Activated T-cell treated with anti-CD3 and anti-CD28 coated beads for 1 hour (primary cell): ENCODE results near the gene TBC1D1.
"Not testable (repeated sequence)": the region's sequence is repeated elsewhere in the genome, so short reads cannot be mapped to it uniquely, and the experiment has no call there.

Source experiments
- DNase-seq: peaks from one replicate; pipeline ENCODE4 v3.0.0-alpha.2; 2020; ENCODE audit warnings: low read depth

TBC1D1 gene

DNA sequence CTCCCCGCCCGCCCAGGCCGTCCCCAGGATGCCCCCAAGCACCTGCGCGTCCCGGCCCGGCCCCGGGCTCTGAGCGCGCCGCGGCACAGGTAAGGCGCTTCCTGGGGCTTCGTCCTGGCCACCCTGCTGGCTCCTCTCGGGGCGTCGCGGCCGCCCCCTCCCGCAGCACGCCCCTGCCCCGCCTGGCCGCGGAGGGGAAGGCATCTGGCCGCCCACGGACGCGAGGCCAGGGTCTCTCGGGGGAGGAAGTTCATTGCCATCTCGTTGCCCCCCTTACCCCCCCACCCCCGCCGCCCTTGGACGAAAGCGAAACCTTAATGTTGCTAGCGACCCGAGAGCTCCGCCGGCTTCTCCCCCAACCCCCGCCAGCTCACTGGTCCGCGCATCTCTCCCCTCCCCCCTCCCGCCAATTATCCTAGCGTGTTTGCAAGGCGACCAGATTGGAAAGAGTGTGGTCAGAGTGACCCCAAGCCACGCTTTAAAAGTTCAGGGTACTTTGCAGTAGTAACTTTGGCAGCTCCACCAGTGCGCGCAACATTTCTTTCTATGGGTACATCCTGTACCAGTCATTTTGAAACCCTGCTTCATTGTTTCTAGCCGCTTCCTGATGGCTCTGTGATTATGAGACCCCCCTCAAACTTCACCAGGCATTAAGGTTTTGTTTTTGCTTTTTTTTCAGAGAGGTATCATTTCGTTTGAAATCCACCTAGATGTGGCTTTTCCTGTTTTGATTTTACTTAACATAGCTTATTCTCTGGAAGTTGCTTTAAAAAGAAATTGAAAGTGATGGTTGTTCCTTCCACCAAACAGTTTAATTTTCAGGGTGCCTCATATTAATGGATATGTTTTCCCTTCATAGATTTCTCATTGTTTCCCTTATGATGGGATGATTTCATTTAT lies 626 bp downstream of the TBC1D1 start:
- DNase-seq, result peak; percentile 40

DNA sequence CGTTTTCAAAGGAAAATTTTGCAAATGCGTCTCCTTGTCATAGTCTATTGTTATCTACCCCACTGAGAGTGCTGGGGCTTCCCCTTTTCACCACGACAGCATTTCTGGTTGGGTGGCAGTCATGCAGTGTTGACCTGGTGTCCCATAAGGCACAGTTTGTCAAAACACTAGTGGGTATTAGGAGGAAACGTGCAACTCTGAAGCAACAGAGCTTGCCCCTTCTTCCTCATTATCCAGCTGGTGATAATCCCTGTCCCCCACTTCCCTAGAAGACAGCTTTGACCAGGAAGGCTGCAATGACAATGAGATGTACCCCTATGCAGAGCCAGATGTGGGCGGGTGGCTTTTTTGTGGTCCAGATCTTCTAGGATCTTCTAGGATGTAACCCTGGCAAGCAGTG lies 1.8 kb downstream of the TBC1D1 start:
- peak; percentile 13 for DNase-seq

DNA sequence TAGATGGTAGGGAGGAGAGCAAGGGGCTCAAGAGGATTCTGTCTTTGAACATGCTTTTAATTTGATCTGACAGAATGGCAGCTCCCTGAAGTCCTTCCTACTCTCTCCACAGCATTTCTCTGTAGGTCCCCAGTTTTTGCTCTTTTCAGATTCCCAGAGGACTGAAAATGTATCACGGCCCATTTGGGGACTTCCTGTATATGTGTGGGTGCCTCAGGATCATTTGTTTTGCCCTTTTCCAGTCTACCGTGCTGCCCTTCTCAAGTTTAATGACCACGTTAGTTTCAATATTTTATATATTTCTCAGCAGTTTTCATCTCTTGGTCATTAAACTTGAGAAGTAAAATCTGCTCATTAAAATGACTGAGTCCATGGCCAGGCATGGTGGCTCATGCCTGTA lies 2.3 kb downstream of the TBC1D1 start:
- no peak for DNase-seq

DNA sequence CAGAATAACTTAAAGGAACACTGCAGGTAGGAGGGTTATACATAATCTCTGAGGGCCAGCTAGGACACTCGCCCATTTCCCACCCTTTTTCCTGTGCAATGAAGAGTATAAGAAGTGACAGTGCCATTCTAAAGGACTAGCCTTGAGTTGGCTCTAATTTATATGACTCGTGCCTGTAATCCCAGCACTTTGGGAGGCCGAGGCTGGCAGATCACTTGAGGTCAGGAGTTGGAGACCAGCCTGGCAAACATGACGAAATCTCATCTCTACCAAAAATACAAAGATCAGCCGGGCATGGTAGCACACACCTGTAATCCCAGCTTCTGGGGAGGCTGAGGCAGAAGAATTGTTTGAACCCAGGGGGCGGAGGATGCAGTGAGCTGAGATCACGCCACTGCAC lies 4.4 kb downstream of the TBC1D1 start:
- DNase-seq, result no peak

DNA sequence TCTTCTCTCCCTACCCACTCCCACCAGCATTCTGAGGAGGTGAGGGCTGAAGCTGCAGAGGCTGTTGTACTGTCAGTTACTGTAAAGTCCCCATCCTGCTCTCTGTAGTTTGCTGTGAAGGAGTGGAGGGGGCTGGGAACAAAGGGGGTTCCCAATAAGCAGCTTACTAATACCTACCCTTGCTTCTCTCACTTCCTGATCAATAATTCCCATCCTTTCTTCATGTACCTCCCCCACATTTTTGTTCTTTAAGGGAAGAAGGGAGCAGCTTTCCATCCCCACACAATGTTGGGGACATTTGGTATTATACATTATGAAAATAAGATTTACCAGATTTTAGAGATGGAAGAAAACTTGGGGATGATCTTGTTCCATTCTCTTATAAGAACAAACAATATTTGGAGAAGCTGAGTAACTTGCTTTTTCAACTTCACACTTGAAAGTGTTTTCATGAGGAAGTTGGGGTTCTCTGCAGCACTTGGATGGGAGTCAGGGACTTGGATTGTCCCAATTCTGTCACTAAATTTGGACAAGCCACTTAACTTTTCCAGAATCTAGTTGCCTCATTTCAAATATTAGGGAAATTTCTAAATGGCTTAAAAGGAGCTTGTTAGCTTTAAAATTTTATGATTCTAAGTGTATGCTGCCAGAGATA lies 5.4 kb downstream of the TBC1D1 start:
- DNase-seq, result no peak

DNA sequence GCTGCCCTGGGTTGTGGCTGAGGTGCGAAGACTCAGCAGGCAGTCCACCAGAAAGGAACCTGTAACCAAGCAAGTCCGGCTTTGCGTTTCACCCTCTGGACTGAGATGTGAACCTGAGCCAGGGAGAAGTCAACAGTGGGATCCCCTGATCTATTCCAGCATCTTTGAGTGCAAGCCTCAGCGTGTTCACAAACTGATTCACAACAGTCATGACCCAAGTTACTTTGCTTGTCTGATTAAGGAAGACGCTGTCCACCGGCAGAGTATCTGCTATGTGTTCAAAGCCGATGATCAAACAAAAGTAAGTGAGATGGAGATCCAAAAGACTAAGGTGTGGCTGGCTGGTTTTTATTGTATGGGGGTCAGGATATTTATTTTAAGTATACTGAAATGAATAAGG lies 11.3 kb downstream of the TBC1D1 start:
- no peak for DNase-seq

DNA sequence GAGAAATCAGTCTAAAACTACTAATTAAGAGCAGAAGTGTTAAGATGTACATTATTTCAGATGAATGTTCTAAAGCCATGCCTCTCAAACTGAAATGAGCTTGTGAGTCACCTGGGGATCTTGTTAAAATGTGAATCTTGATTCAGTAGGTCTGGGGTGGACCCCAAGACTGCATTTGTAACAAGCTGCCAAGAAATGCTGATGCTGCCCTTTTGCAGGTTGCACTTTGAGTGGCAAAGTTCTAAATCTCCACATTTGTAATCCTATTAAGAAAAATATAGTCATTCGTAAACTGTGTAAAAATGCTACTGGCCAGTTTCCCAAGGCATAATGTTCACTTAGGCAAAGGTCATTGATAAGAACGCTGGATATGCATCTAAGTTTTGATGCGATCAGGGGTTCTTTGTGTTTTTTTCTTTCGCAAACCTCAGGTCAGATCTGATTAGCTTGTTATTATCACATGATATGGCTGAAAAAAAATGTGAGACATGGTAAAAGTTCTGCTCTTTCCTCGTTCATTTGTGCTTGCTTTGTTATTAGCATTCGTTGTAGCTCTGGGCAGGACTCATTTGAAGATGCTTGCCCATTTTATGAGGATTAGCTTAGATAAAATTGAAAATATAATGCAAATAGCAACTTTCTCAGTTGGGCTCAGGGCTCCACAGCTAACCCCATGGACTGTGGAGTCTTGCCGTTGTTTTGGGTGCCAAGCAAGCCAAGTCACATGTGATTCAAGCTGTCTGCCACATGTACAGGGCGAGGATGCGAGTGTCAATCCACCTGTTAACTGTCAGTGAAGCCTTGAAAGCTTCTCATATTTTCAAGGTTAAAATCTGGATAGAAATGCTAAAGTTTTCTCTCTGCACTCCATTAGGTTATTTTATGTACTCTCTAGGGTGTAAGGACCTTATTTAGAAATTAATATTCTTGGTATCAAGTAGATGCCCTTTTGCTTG lies 12.1 kb downstream of the TBC1D1 start:
- no peak for DNase-seq

DNA sequence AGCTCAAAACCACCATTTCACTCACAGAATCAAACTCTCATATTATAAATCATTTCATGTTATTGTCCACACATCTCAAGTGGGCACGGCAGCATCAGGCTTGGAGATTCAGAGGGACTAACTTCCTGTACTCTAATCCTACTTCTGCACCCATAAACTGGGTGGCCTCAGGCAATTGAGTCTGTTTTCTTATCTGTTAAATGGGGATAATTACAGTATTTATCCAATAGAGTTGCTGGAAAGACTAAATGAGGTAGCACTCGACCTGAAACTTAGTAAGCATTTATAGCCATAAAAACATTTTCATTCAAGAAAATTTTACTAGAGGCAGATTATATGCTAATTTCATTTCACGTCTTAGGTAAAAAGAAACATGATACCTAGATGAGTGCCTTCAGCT lies 13.0 kb downstream of the TBC1D1 start:
- DNase-seq, result no peak

DNA sequence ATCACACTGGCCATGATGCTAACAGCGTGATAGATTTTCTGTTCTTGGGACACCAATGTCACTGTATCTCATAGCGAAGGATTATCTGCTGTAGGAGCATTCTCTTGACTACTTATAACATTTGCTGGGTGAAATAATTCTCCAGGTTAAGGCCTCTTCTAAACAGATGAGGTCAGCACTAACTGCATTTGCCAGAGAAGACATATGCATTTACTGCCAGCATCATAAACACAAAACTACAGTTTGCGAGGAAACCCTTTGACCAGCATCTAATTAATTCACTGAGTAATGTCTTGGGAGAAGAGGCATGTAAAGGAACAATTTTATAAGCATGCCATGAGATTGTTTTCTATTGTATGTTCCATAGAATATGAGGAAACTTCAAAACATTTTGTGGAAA lies 13.9 kb downstream of the TBC1D1 start:
- DNase-seq, result no peak

DNA sequence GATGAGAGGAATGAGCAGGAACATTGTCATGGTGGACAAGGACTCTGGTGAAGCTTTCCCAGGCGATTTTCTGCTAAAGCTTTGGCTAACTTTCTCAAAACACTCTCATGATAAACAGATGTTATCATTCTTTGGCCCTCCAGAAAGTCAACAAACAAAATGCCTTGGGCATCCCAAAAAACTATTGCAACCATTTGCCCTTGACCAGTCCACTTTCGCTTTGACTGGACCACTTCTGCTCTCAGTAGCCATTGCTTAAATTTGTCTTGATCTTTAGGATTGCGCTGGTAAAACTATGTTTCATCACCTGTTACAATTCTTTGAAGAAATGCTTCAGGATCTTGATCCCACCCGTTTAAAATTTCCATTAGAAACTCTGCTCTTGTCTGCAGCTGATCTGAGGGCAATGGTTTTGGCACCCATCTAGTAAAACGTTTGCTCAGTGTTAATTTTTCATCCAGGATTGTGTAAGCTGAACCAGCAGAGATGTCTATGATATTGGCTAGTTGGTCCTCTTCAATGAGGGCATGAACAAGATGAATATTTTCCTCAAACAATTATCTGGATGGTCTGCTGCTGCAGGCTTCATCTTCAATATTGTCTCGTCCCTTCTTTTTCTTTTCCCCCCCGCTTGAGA lies 14.8 kb downstream of the TBC1D1 start:
- no peak for DNase-seq

DNA sequence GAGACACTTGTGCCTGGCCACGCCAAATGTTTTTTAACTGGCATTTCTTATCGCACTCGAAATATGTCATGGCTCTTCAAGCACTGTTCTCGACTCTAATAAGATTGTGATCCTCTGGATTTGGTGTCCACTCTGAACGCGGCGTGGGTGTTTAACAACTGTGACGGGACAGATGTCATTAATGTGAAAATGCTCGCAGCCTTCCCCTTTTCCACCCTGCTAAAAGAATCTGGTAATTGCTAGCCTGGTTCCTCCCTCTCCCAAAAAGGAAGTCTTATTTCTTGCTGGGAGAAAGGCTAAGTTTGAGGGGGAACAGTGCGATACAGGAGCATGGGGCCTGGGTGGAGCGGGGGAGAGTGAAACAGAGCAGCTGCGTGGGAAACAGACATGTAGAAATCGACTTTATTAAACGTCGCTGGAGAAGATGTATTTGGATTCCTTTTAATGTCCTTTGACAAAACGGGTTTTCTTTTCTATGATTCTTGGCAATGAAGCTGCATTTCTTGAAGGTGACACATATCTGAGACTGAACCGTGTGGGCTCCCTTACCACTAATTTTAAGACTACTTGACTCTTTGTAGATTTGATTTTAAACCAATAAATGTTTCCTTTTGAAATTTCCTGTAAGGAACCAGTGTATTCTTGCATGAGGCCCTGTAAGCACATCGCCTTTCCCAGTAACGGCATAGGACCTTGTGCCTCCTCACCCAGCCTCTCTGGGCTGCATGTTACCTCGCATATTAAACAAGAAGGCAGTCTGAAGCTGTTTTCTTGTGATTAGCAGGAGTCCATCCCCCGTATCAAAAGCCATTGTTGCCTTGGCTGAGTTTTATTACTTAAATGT lies 17.8 kb downstream of the TBC1D1 start:
- no peak for DNase-seq

DNA sequence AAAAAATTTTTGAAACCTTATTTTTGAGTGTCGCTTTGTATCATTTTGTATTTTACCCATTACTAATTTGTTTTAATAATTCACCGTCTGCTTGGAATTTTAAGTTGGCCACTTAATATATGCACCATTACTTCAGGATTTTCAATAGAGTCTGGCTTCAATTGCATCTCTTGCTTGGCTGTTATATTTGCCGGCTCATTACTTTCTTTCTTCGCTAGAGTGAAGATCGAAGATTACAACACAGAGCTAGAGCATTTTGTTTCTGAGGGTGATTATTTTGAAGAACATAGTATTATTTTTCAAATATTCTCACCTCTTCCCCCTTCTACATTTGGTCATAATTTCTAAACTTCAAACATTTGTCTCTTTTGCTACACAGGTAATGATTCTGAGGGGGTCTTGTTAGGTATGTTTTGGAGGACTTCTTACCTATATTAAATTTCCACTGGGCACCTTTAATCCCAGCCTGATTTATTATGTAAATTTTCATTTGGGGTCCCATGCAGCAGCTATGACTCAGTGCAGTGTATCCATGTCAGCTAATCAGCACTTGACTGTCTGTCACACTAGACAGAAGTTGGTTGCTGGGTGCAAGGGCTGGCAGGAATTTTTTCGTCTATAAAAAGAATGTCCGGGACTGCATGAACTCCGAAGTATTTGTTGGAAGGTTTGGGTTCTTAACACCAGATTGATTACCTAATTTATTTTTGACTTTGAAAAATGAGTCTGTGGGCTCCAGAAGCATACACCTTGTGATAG lies 18.6 kb downstream of the TBC1D1 start:
- DNase-seq, result no peak

DNA sequence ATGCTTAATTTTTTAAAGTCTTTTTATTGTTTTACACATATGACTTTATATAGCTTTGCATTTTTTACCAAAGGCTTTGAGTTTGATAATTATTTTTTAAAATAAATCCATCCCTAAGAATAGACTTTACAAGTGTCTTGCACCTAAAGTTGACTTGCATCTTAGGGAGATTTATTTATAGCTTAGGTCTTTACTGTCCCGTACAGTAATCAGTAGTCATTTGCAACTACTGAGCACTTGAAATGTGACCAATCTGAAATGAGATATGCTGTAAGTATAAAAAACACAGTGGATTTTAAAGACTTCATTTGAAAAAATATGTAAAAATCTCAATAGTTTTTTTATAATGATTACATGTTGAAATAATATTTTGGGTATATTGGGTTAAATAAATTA lies 19.2 kb downstream of the TBC1D1 start:
- no peak for DNase-seq

DNA sequence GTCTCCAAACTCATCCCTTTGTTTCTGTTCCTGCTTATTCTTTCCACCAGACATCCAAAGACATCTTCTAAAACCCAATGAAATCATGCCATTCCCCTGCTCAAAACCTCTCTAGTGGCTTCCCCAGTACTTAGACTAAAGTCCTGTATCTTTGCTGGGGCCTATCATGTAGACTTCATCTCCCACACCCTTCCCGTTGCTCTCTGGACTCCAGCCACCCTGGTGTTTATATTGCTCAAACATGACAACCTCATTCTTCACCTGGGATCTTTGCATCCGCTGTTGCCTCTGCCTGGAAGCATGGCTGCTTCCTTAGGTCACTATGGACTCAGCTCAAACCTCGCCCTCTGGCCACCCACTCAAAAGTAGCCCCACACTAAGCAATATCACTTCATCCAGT lies 23.7 kb downstream of the TBC1D1 start:
- DNase-seq, result no peak

DNA sequence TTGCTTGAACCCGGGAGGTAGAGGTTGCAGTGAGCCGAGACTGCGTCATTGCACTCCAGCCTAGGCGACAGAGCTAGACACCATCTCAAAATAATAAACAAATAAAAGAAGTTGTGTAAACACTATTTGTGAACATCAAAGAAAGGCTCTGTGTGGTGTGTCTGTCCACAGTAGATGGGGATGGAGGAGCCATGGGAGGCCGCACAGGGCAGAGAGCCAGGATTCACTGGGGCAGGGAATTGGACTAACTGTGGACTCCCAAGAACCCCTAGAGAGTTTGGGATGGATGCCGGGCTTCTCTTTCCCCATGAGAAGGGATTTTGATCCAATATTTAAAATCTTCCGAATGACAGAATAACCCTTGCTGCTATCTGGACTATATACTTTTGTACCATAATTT lies 26.5 kb downstream of the TBC1D1 start:
- DNase-seq, result no peak

DNA sequence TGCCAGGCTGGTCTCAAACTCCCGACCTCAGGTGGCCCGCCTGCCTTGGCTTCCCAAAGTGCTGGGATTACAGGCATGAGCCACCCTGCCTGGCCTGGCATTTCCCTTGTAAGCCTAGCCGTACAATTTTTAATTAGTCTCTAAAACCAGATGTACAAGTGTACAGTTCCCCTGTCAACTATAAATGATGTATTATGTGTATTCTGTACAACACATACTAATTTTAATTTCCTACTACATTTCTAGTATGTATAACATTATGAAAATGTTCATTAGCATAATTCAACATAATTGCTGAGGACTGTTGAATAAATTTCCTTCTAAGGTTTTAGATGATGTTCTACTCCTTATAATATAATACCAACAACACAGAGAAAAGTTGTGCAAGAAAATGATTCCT lies 27.8 kb downstream of the TBC1D1 start:
- DNase-seq, result no peak

DNA sequence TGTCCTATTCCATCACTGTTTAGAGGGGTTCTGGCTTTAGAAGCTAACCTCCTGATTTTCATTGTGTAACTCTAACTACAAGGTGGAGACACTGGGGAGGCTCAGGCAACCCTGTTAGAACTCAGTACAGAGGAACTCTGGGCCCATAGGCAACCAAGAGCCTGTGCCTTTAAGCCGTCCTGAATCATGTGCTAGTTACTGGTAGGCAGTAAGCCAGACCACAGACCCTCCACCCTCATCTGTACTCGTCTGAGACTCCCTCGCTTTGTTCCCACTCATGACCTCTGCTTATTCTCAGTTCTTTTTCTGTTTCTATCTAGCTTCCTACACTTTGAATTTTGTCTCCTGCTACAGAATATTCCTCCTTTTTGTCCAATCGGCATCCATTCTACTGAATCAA lies 31.4 kb downstream of the TBC1D1 start:
- DNase-seq, result no peak

DNA sequence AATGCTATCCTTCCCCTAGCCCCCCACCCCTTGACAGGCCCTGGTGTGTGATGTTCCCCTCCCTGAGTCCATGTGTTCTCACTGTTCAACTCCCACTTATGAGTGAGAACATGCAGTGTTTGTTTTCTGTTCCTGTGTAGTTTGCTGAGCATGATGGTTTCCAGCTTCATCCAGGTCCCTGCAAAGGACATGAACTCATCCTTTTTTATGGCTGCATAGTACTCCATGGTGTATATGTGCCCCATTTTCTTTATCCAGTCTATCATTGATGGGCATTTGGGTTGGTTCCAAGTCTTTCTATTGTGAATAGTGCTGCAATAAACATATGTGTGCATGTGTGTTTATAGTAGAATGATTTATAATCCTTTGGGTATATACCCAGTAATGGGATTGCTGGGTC lies 32.2 kb downstream of the TBC1D1 start:
- not testable (repeated sequence) for DNase-seq

DNA sequence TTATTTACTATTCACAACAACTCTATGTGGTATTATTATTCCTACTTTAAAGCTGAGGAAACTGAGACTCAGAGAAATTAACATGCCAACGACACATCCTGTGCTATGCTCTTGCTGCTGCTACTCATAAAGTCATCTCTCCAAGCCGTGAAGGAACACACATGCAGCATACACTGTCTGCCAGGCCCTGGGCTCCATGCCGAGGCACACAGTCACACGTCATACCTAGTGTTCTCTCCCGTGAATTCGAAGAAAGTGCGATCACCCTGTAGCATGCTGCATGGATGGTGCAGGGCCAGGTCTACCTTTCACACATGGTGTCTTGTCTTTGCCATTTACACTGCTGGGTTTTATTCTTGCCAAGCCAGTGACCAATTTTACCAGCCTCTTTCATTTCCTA lies 34.1 kb downstream of the TBC1D1 start:
- DNase-seq, result no peak

DNA sequence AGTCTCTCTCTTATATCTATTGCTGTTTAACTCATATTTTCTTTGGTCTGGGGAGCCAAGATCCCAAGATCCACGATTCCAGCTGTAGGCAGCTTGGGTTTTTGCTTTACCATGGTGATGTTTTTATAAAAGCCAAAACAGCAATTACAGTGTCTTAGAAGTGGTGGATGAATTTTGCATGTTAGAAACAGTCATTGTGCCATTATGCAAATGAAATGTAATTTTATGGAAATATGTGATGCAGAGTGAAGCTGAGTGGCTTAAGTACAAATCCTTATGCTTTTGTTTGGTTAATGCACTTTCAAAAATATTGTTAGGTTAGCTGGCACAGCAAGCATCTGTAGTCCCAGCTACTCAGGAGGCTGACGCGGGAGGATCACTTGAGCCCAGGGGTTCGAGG lies 36.5 kb downstream of the TBC1D1 start:
- DNase-seq, result no peak
